Inflammatory macrophage treated with lipopolysaccharide for 4 hours (primary cell): ENCODE data around the gene KPNA2.
"Not testable (repeated sequence)": the region's sequence is repeated elsewhere in the genome, so short reads cannot be mapped to it uniquely, and the experiment has no call there.

ENCODE experiments used
- DNase-seq: peaks from one replicate; pipeline ENCODE4 v3.0.0-alpha.2; 2020

Gene KPNA2

DNA sequence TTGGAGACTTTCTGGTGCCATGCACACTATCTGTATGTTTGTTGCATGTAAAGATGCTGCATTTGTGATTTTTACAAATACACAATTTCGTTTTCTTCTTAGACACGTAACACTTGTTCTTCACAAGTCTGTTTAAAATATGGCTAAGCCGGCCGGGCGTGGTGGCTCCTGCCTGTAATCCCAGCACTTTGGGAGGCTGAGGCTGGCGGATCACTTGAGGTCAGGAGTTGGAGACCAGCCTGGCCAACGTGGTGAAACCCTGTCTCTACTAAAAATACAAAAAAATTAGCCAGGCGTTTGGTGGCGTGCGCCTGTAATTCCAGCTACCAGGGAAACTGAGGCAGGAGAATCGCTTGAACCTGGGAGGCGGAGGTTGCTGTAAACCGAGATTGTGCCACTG is 14.7 kb upstream of the KPNA2 start:
- not testable (repeated sequence) for DNase-seq

DNA sequence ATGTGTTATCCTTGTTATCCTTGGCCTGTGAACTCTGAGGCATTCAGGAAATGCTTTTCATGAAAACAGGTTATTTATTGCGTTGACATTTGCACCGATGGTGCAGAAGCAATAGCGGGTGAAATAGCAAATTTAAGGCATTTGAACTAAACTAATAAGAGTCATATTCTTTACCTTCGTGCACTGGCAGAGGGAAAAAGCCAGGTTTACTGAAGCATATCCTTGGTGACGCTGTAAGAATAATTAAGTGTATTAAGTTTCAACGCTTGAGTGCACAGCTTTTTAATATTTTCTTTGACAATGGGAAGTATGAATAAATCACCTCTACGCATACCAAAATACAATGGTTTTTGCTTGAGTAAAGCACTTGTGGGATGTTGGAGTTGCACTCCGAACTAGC is 13.6 kb upstream of the KPNA2 start:
- no peak for DNase-seq

DNA sequence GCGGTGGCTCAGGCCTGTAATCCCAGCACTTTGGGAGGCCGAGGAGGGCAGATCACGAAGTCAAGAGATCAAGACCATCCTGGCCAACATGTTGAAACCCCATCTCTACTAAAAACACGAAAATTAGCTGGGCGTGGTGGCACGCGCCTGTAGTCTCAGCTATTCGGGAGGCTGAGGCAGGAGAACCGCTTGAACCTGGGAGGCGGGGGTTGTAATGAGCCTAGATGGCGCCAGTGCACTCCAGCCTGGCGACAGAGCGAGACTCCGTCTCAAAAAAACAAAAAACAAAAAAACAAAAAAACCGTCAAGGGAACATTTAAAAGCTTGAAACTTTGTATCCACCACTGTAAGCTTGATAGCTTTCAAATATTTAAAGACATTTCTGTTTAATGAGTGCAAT is 13.0 kb upstream of the KPNA2 start:
- DNase-seq = not testable (repeated sequence)

DNA sequence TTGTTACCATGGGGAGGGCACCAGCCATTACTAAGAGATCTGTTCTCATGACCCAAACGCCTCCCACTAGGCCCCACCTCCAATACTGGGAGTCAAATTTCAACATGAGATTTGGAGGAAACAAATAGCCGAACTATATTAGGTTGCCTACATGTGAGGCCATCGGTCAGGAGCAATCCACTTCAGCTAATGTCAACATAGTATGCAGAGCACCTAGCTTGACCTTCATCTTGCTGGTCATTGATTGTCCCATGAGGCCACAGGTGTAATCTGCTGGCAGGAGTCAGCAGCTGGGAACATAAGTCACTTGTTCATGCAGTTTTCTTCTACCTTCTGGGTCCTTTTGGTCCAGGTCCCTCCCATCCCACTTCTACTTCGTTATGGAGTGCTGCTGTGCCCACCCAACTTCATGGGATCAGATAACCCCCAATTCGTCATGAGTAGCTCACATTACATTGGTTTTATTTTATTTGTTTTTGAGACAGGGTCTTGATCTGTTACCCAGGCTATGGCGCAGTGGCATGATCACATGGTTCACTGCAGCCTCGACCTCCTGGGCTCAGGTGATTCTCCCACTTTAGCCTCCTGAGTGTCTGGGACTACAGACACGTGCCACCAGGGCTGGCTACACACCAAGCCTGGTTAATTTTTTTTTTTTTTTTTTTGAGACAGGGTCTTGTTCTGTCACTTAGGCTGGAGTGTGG is 5.9 kb upstream of the KPNA2 start:
- no peak for DNase-seq

DNA sequence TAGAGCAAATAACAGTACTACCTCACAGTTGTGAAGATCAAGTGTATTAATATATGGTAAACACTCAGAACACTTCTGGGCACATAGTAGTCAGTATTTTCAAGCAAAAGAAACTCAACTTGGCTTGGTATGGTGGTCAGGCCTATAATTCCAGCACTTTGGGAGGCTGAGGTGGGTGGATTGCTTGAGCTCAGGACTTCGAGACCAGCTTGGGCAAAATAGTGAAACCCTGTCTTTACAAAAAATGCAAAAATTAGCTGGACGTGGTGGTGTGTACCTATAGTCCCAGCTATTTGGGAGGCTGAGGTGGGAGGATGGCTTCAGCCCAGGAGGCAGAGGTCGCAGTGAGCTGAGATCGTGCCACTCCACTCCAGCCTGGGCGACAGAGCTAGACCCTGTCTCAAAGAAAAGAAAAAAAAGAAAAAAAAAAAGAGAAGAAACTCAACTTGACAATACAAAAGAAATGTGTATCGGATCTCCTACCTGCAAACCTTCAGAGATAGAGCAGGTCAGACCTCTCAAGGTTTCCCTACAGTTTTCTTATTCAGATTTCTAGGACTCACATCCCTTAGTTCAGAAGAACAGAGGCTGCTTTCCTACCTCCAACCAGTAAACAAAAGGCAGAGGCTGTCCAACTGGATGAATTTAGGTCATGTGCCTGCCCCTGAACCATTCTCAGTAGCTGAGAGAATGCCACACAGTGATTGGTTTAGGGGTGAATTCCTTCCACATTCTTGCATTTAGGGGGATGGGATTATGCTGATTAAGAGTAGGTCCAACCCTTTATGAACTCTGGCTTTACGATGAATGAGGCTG is 1.7 kb upstream of the KPNA2 start:
- DNase-seq = no peak

GRCh38 chr17:68034452-68034776 is 1.1 kb upstream of the KPNA2 start:
- no peak for DNase-seq

DNA sequence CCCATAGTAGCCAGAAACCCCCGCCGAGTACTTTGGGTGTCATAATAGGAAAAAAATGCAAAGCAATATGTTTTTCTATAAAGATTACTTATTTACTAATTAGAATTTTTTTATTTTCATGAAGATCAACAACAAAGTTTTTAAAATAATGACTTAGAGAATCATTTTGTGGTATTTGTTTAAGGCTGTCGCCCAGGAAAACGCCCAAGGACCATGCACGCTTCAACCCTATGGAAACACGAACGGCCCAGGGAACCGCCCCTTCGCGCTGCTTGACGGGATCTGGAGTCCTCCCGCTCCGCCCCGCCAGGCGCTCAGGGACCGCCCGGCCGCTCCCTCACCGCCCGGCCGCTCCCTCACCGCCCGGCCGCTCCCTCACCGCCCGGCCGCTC is 408 bp upstream of the KPNA2 start:
- DNase-seq = no peak

GRCh38 chr17:68036304-68037147 is 991 bp downstream of the KPNA2 start:
- peak; percentile 82 for DNase-seq

GRCh38 chr17:68047153-68047846 is 11.8 kb downstream of the KPNA2 start:
- no peak for DNase-seq

DNA sequence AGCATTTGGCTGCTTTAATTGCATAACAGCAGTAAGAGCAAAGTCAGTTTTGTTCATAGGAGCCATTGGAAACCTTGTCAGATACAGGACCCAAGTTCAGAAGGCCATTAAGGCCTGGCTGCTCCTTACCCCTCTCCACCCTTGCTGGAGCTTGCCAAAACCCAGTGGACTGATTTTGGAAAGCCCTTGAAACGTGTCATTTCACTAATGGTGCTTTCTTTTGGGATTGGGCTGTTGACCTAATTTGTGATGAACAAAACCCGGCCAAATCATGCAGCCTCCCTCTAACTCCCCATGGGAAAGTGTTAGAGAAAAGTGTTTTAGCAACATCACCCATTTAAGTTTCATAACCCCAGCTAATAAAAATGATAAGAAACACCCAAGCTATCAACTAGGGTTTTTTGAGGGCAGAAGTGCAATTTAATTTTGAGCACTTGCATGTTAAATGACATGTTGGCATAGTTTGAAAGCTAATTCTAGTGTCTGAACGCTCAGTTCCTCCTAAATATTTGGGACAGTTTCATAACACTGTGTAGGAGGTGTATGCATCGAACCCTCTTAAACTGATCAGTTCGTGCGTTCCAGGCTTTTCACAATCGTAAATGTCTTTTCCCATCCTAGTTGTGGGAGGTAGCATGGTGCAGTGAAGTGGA is 12.5 kb downstream of the KPNA2 start:
- peak; percentile 26 for DNase-seq

GRCh38 chr17:68048996-68049395 is 13.5 kb downstream of the KPNA2 start:
- no peak for DNase-seq

DNA sequence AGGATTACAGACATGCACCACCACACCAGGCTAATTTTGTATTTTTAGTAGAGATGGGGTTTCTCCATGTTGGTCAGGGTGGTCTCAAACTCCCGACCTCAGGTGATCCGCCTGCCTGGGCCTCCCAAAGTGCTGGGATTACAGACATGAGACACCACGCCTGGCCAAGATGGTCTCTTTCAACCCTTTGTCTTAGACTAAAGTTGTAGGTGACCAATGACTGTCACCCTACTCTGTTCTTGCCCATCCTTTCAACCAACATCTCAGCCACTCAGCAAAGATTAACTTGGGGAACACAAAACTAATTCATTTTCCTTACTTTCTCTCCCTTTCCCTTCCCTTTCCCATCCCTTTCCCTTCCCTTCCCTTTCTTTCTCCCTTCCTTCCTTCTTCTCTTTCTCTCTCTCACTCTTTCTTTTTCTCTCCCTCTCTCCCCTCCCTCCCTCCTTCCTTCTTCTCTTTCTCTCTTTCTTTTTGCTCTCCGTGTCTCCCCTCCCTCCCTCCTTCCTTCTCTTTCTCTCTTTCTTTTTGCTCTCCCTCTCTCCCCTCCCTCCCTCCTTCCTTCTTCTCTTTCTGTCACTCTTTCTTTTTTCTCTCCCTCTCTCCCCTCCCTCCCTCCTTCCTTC is 14.4 kb downstream of the KPNA2 start:
- not testable (repeated sequence) for DNase-seq

- DNase-seq = not testable (repeated sequence)
Measured at GRCh38 chr17:68051321-68052312, 16.1 kb downstream of the KPNA2 start.

DNA sequence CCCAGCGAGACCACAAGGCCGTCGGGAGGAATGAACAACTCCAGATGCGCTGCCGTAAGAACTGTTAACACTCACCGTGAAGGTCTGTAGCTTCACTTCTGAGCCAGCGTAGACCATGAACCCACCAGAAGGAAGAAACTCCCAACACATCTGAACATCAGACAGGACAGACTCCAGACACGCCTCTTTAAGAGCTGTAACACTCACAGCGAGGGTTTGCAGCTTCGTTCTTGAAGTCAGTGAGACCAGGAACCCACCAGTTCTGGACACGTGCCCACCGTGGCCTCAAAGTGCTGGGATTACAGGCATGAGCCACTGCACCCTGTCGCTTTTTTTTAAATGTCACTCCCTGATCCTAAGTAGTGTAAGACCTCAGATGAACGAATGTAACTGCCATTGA is 17.3 kb downstream of the KPNA2 start:
- DNase-seq = no peak

GRCh38 chr17:68053231-68054013 is 17.9 kb downstream of the KPNA2 start:
- DNase-seq = peak; percentile 9

DNA sequence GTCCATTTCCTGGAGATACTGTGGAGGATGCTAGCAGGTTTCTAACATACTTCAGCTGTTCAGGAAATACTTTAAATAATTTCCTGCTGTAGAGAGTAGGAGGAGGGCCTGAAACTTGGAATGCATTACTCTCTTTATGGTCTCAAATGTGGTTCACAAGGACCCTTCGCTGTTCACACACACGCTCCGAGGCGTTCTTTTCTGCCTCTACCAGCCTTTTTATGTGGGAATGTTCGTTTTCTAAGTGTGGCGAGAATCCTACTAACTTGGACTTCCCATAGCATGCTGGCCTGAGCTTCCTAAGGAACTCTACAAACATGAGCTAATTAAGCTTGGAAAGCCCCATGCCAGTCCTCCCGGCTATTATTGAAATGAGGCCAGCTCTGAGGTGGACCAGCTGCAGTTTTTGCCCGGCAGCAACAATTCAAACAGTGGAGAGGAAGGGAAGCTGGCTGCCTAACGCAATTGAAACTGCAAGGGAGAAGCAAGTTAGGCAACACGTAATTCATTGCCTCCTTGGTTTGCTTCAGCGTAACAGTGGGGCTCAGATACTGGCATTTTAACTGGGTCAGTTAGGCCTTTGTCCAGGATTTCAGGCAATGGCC is 18.9 kb downstream of the KPNA2 start:
- peak; percentile 66 for DNase-seq

DNA sequence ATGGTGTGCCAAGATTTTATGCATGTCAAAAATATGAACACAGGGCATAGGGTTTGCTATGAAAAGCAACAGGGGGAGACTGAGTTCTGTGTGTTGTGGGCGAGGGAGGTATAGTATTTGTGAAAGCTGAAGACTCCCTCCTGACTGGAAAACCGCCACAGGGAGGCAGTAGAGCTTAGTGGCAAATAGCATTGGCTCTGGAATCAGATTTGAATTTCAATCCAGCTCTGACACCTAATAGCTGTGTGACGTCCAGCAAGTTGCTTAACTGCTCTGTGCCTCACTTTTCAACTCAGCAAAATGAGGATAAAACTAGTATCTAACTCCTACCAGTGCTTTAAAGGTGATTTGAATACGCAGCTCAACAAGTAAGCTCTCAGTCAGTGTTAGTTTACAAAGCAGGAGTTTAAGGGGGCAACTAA is 22.0 kb downstream of the KPNA2 start:
- peak; percentile 54 for DNase-seq

GRCh38 chr17:68060336-68060735 is 24.8 kb downstream of the KPNA2 start:
- DNase-seq = no peak
